Measurements from ENCODE around the gene UTP18. TPM values are rescaled to one million over a fixed set of nuclear protein-coding genes. Genes with fewer than 3 reads are reported as not detected.
A peak's percentile ranks its signal among the peaks of the same experiment; 100 is the strongest.

The UTP18 gene
- total and polyA plus RNA-seq, 2 of the 13 experiments (the other 11 are each of a cell fraction or from before 2014, with no cell fraction given), result 35.2 to 104 TPM

GRCh38 chr17:51259564-51260236 is 646 bp upstream of the UTP18 start, which contains the start of gene MBTD1 (continued):
- no peak for TF ChIP-seq AFF4 (CRISPR knock-in tag; IDR thresholded peaks at IDR 0.05)
- TF ChIP-seq, protein P1, sequence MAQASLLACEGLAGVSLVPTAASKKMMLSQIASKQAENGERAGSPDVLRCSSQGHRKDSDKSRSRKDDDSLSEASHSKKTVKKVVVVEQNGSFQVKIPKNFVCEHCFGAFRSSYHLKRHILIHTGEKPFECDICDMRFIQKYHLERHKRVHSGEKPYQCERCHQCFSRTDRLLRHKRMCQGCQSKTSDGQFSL (CRISPR knock-in tag; IDR thresholded peaks at IDR 0.05), result peak; percentile 64; the same call in 1 of the 2 replicates
- TF ChIP-seq PHF20 (CRISPR knock-in tag; IDR thresholded peaks at IDR 0.05), result peak; percentile 65; the same call in 1 of the 2 replicates
- TF ChIP-seq, protein P2, sequence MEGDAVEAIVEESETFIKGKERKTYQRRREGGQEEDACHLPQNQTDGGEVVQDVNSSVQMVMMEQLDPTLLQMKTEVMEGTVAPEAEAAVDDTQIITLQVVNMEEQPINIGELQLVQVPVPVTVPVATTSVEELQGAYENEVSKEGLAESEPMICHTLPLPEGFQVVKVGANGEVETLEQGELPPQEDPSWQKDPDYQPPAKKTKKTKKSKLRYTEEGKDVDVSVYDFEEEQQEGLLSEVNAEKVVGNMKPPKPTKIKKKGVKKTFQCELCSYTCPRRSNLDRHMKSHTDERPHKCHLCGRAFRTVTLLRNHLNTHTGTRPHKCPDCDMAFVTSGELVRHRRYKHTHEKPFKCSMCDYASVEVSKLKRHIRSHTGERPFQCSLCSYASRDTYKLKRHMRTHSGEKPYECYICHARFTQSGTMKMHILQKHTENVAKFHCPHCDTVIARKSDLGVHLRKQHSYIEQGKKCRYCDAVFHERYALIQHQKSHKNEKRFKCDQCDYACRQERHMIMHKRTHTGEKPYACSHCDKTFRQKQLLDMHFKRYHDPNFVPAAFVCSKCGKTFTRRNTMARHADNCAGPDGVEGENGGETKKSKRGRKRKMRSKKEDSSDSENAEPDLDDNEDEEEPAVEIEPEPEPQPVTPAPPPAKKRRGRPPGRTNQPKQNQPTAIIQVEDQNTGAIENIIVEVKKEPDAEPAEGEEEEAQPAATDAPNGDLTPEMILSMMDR (CRISPR knock-in tag; IDR thresholded peaks at IDR 0.05), result no peak
- TF ChIP-seq, protein P3, sequence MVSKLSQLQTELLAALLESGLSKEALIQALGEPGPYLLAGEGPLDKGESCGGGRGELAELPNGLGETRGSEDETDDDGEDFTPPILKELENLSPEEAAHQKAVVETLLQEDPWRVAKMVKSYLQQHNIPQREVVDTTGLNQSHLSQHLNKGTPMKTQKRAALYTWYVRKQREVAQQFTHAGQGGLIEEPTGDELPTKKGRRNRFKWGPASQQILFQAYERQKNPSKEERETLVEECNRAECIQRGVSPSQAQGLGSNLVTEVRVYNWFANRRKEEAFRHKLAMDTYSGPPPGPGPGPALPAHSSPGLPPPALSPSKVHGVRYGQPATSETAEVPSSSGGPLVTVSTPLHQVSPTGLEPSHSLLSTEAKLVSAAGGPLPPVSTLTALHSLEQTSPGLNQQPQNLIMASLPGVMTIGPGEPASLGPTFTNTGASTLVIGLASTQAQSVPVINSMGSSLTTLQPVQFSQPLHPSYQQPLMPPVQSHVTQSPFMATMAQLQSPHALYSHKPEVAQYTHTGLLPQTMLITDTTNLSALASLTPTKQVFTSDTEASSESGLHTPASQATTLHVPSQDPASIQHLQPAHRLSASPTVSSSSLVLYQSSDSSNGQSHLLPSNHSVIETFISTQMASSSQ (IDR thresholded peaks at IDR 0.05; ENCODE audit: low read depth), result no peak
- TF ChIP-seq, protein P3 (CRISPR knock-in tag; IDR thresholded peaks at IDR 0.05; ENCODE audit: borderline replicate concordance), result no peak
- no peak for TF ChIP-seq ZNF816 (CRISPR knock-in tag; IDR thresholded peaks at IDR 0.05; ENCODE audit: borderline replicate concordance)
- no peak for TF ChIP-seq HDAC6 (IDR thresholded peaks at IDR 0.05; ENCODE audit: low read depth, low read length)
- TF ChIP-seq HOXD1 (CRISPR knock-in tag; IDR thresholded peaks at IDR 0.05), result no peak
- no peak for TF ChIP-seq ZNF431 (CRISPR knock-in tag; IDR thresholded peaks at IDR 0.05; ENCODE audit: borderline replicate concordance, low read depth)
- TF ChIP-seq ZNF605 (CRISPR knock-in tag; IDR thresholded peaks at IDR 0.05), result no peak
- no peak for TF ChIP-seq ZNF615 (CRISPR knock-in tag; IDR thresholded peaks at IDR 0.05; ENCODE audit: borderline replicate concordance)
- peak; percentile 58; the same call in 1 of the 2 replicates for TF ChIP-seq FOXP4 (CRISPR knock-in tag; IDR thresholded peaks at IDR 0.05)

All from HepG2 (cell line).